SK-N-SH (cell line): ENCODE measurements around the gene UVRAG. TPM values are rescaled to one million over a fixed set of nuclear protein-coding genes. Genes with fewer than 3 reads are reported as not detected.

Source experiments
- CTCF ChIA-PET: fragments of 300-600, 350-600 bp; formaldehyde crosslinking; extraction: SDS; loops from one replicate; lab custom pipeline; 2021; lab: Yijun Ruan, JAX
- POLR2A ChIA-PET: fragments of 350-600 bp; sonication (Branson Sonifier 250); formaldehyde crosslinking; extraction: SDS; loops from one replicate; lab custom pipeline; 2020; ENCODE audit warnings: antibody characterized with exemption, inconsistent platforms; lab: Yijun Ruan, JAX
- DNase-seq: peaks from one replicate; pipeline ENCODE4 v3.0.0; 2012
- H2AFZ ChIP-seq: fragments of 200-600 bp; sonication (generic); 2 replicates; pipeline ENCODE4 v1.8.1; 2016; ENCODE audit warnings: antibody characterized with exemption, mild to moderate bottlenecking, low read depth
- H3F3A ChIP-seq: fragments of 200-600 bp; sonication (generic); replicated peaks from 2 replicates; pipeline ENCODE3; 2016; ENCODE audit warnings: antibody characterized with exemption, mild to moderate bottlenecking; ENCODE audit not compliant: insufficient read depth
- H3K27ac ChIP-seq, 2 experiments: fragments of 200-500 bp in 1 of 2; fragments of 200-600 bp in 1 of 2; sonication (Bioruptor generic) in 1 of 2; sonication (generic), shearing (Covaris generic) in 1 of 2; 2 replicates each; pipeline versions ENCODE4 v1.5.1 to v1.6.1; 2014 to 2016; ENCODE audit warnings: low read depth in 2 of 2, inconsistent platforms in 1 of 2, low read length in 1 of 2, mild to moderate bottlenecking in 1 of 2, mixed read lengths in 1 of 2
- H3K27me3 ChIP-seq: fragments of 200-600 bp; sonication (generic), shearing (Covaris generic); 2 replicates; pipeline ENCODE4 v1.6.1; 2016; ENCODE audit warnings: mixed run types; ENCODE audit not compliant: insufficient read depth
- H3K36me3 ChIP-seq, 2 experiments: fragments of 200-500 bp in 1 of 2; fragments of 200-600 bp in 1 of 2; sonication (Bioruptor generic) in 1 of 2; sonication (generic) in 1 of 2; replicated peaks in 1 of 2; 2 replicates each; pipeline versions ENCODE3 to v1.5.1; 2014 to 2016; ENCODE audit warnings: low read length in 1 of 2, mild to moderate bottlenecking in 1 of 2; ENCODE audit not compliant: insufficient read depth in 2 of 2, control insufficient read depth in 1 of 2
- H3K4me1 ChIP-seq, 2 experiments: fragments of 200-500 bp in 1 of 2; fragments of 200-600 bp in 1 of 2; sonication (Bioruptor generic) in 1 of 2; sonication (generic), shearing (Covaris generic) in 1 of 2; 2 replicates each; pipeline versions ENCODE4 v1.5.1 to v1.6.1; 2014 to 2016; ENCODE audit warnings: low read depth in 1 of 2, low read length in 1 of 2, mixed run types in 1 of 2; ENCODE audit not compliant: insufficient read depth in 2 of 2, control insufficient read depth in 1 of 2
- H3K4me2 ChIP-seq: fragments of 200-600 bp; sonication (generic), shearing (Covaris generic); 2 replicates; pipeline ENCODE4 v1.6.1; 2017; ENCODE audit warnings: mixed run types
- H3K4me3 ChIP-seq, 2 experiments: fragments of 200-500 bp in 1 of 2; fragments of 200-600 bp in 1 of 2; sonication (Bioruptor generic) in 1 of 2; sonication (generic), shearing (Covaris generic) in 1 of 2; 2 replicates each; pipeline versions ENCODE4 v1.5.1 to v1.8.1; 2014 to 2016; ENCODE audit warnings: low read depth in 2 of 2, inconsistent platforms in 1 of 2, low read length in 1 of 2, mild to moderate bottlenecking in 1 of 2, mixed read lengths in 1 of 2, moderate library complexity in 1 of 2
- H3K79me2 ChIP-seq: fragments of 200-600 bp; sonication (generic); 2 replicates; pipeline ENCODE4 v1.8.1; 2017; ENCODE audit warnings: mild to moderate bottlenecking; ENCODE audit not compliant: insufficient read depth
- H3K9ac ChIP-seq: fragments of 200-600 bp; sonication (generic); 2 replicates; pipeline ENCODE4 v1.6.1; 2017; ENCODE audit warnings: mixed run types
- H3K9me2 ChIP-seq: fragments of 200-600 bp; sonication (generic); 2 replicates; pipeline ENCODE4 v1.6.1; 2017; ENCODE audit warnings: mixed run types
- H3K9me3 ChIP-seq: fragments of 200-600 bp; sonication (generic); 2 replicates; pipeline ENCODE4 v1.6.1; 2017; ENCODE audit warnings: mixed run types, mild to moderate bottlenecking, moderate library complexity
- H4K20me1 ChIP-seq: fragments of 200-600 bp; sonication (generic); 2 replicates; pipeline ENCODE4 v1.6.1; 2017; ENCODE audit warnings: mild to moderate bottlenecking, mixed run types; ENCODE audit not compliant: insufficient read depth
- CHD2 ChIP-seq: fragments of 150-350 bp; IDR thresholded peaks from 2 replicates; pipeline ENCODE4 v1.6.1; 2018; ENCODE audit warnings: low read length; ENCODE audit not compliant: partially characterized antibody
- ELF1 ChIP-seq: IDR thresholded peaks from 2 replicates; pipeline ENCODE4 v1.4.0; 2012
- EP300 ChIP-seq, 2 experiments: IDR thresholded peaks; 2 replicates each; pipeline versions ENCODE4 v1.4.0 to v1.6.1; 2012; ENCODE audit warnings: borderline replicate concordance in 1 of 2, low read depth in 1 of 2, low read length in 1 of 2
- EZH2phosphoT487 ChIP-seq: fragments of 200-600 bp; sonication (generic); IDR thresholded peaks from 2 replicates; pipeline ENCODE4 v1.6.1; 2017; ENCODE audit warnings: low read depth, mixed run types, mild to moderate bottlenecking, antibody characterized with exemption, moderate library complexity, borderline replicate concordance
- FOSL2 ChIP-seq: IDR thresholded peaks from 2 replicates; pipeline ENCODE4 v1.4.0; 2012; ENCODE audit warnings: low read depth, mild to moderate bottlenecking, moderate library complexity, borderline replicate concordance
- FOXJ3 ChIP-seq: sonication (generic); formaldehyde crosslinking; IDR thresholded peaks from 2 replicates; pipeline ENCODE4 v1.5.1; 2020; ENCODE audit warnings: mild to moderate bottlenecking, missing genetic modification reagents
- FOXM1 ChIP-seq: IDR thresholded peaks from 2 replicates; pipeline ENCODE4 v1.4.0; 2012; ENCODE audit warnings: low read depth, mild to moderate bottlenecking
- GABPA ChIP-seq: IDR thresholded peaks from 2 replicates; pipeline ENCODE4 v1.4.0; 2012; ENCODE audit warnings: low read depth, mild to moderate bottlenecking
- MEF2A ChIP-seq: IDR thresholded peaks from 2 replicates; pipeline ENCODE4 v1.4.0; 2012; ENCODE audit warnings: low read depth, borderline replicate concordance
- MXI1 ChIP-seq: IDR thresholded peaks from 2 replicates; pipeline ENCODE4 v1.6.1; 2012; ENCODE audit warnings: mild to moderate bottlenecking, low read depth, low read length, improper control_type of control experiment
- NFIC ChIP-seq: IDR thresholded peaks from 2 replicates; pipeline ENCODE4 v1.4.0; 2012; ENCODE audit warnings: borderline replicate concordance
- NRF1 ChIP-seq: IDR thresholded peaks from 2 replicates; pipeline ENCODE4 v1.6.1; 2012; ENCODE audit warnings: low read depth, mild to moderate bottlenecking, low read length
- PBX3 ChIP-seq: IDR thresholded peaks from 2 replicates; pipeline ENCODE4; 2012
- RAD21 ChIP-seq: IDR thresholded peaks from 2 replicates; pipeline ENCODE4 v1.6.1; 2012; ENCODE audit warnings: mild to moderate bottlenecking, low read length
- RCOR1 ChIP-seq: fragments of 150-350 bp; IDR thresholded peaks from 2 replicates; pipeline ENCODE4 v1.6.1; 2017; ENCODE audit warnings: antibody characterized with exemption, low read length
- RFX5 ChIP-seq: IDR thresholded peaks from 2 replicates; pipeline ENCODE4 v1.6.1; 2012; ENCODE audit warnings: mild to moderate bottlenecking, improper control_type of control experiment, low read length
- SIN3A ChIP-seq: IDR thresholded peaks from 2 replicates; pipeline ENCODE4 v1.6.1; 2012; ENCODE audit warnings: low read depth, mild to moderate bottlenecking, low read length, moderate library complexity, borderline replicate concordance
- SMC3 ChIP-seq: IDR thresholded peaks from 2 replicates; pipeline ENCODE4 v1.6.1; 2012; ENCODE audit warnings: low read depth, low read length, improper control_type of control experiment
- TEAD4 ChIP-seq: IDR thresholded peaks from 2 replicates; pipeline ENCODE4 v1.4.0; 2012; ENCODE audit warnings: mild to moderate bottlenecking, borderline replicate concordance; ENCODE audit not compliant: insufficient read depth
- USF1 ChIP-seq: IDR thresholded peaks from 2 replicates; pipeline ENCODE4 v1.4.0; 2012; ENCODE audit warnings: low read depth, borderline replicate concordance
- YY1 ChIP-seq: IDR thresholded peaks from 2 replicates; pipeline ENCODE4 v1.4.0; 2012; ENCODE audit warnings: low read depth, mild to moderate bottlenecking
- ZBTB33 ChIP-seq: IDR thresholded peaks from 2 replicates; pipeline ENCODE4 v1.4.0; 2012; ENCODE audit warnings: low read depth, borderline replicate concordance
- WGBS: methylation state at CpG from one replicate; pipeline ENCODE4 v1.1.6; 2017; ENCODE audit warnings: low lambda C conversion rate; 5-methylcytosine and 5-hydroxymethylcytosine counted together
- polyA plus RNA-seq, 3 experiments: library from polyadenylated mRNA; depleted of rRNA; stranded (reverse); fragments of >200 nt; gene quantifications; 2 replicates each; pipeline ENCODE4 v1.2.3, GENCODE V29; 2012
- TF ChIP-seq, protein P1 (sequence below): fragments of 150-350 bp; IDR thresholded peaks from 2 replicates; pipeline ENCODE4 v1.6.1; 2017; ENCODE audit warnings: antibody characterized with exemption, low read length, low read depth, borderline replicate concordance
- TF ChIP-seq, protein P2 (sequence below): fragments of 200-600 bp; sonication (generic); IDR thresholded peaks from 2 replicates; pipeline ENCODE4 v1.6.1; 2017; ENCODE audit warnings: antibody characterized with exemption, mild to moderate bottlenecking, moderate library complexity

The UVRAG gene
- polyA plus RNA-seq, 1 of the 3 experiments (the other 2 are of a cell fraction), result 5.8 TPM

GRCh38 chr11:76025068-76025467, 210.1 kb downstream of the UVRAG start (continued):
- no peak for TF ChIP-seq USF1
- no peak for TF ChIP-seq YY1
- no peak for TF ChIP-seq GABPA
- TF ChIP-seq, protein P1, sequence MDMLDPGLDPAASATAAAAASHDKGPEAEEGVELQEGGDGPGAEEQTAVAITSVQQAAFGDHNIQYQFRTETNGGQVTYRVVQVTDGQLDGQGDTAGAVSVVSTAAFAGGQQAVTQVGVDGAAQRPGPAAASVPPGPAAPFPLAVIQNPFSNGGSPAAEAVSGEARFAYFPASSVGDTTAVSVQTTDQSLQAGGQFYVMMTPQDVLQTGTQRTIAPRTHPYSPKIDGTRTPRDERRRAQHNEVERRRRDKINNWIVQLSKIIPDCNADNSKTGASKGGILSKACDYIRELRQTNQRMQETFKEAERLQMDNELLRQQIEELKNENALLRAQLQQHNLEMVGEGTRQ, result no peak
- no peak for TF ChIP-seq SMC3
- peak; percentile 70 for TF ChIP-seq TEAD4
- peak; percentile 61; the same call in 1 of the 2 replicates for TF ChIP-seq FOXM1
- TF ChIP-seq RFX5, result no peak
- no peak for TF ChIP-seq MXI1
- TF ChIP-seq FOXJ3 (CRISPR knock-in tag), result no peak
- no peak for TF ChIP-seq RCOR1
- TF ChIP-seq RAD21, result no peak
- TF ChIP-seq, protein P2, sequence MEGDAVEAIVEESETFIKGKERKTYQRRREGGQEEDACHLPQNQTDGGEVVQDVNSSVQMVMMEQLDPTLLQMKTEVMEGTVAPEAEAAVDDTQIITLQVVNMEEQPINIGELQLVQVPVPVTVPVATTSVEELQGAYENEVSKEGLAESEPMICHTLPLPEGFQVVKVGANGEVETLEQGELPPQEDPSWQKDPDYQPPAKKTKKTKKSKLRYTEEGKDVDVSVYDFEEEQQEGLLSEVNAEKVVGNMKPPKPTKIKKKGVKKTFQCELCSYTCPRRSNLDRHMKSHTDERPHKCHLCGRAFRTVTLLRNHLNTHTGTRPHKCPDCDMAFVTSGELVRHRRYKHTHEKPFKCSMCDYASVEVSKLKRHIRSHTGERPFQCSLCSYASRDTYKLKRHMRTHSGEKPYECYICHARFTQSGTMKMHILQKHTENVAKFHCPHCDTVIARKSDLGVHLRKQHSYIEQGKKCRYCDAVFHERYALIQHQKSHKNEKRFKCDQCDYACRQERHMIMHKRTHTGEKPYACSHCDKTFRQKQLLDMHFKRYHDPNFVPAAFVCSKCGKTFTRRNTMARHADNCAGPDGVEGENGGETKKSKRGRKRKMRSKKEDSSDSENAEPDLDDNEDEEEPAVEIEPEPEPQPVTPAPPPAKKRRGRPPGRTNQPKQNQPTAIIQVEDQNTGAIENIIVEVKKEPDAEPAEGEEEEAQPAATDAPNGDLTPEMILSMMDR, result no peak
- peak; percentile 6; the same call in 1 of the 2 replicates for TF ChIP-seq FOSL2

DNA sequence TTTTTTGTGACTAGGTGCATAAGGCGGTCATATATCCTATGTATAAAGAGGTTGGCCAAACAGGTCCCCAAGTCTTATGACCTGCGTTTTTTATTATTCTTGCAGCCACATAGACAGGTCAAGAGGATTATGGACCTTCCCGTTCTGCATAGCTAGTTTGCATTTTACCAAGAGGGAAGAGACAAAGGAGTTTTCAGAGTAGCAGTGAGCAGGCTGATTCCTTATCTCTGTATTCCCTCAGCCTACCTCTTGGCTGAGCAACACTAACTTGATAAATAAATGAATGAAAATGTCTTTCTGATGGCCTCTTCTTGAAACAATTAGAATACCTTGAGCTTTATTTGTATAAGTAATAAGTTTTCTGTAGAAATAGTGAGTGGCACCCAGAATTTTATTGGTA, 210.8 kb downstream of the UVRAG start:
- Histone ChIP-seq H3K9me3 (no peaks in the 10 kb centered on the region), H3K27ac (peak overlapping the region; percentile 55 to 76; a peak in 3 of 4 replicates), H3K79me2 (no peaks in the 10 kb centered on the region), H4K20me1 (no peaks in the 10 kb centered on the region), H3K4me3 (no peak overlapping the region), H2AFZ (no peak overlapping the region), H3K36me3 (peaks cover 0 to 4% of the 10 kb centered on the region in 2 experiments), H3K9ac (no peak overlapping the region), H3K4me1 (peaks cover 15 to 19% of the 10 kb centered on the region in 2 experiments; a peak in 3 of 4 replicates), H3K9me2 (no peaks in the 10 kb centered on the region), H3F3A (peaks cover 18% of the 10 kb centered on the region), H3K4me2 (no peak overlapping the region), H3K27me3 (no peaks in the 10 kb centered on the region)
- no peak for TF ChIP-seq RCOR1
- TF ChIP-seq ELF1, result no peak
- TF ChIP-seq SIN3A, result no peak
- no peak for TF ChIP-seq PBX3
- TF ChIP-seq TEAD4, result no peak
- TF ChIP-seq ZBTB33, result no peak
- TF ChIP-seq RAD21, result no peak
- TF ChIP-seq NFIC, result no peak
- TF ChIP-seq FOXJ3 (CRISPR knock-in tag), result no peak
- no peak for TF ChIP-seq FOSL2
- TF ChIP-seq MEF2A, result no peak
- no peak for TF ChIP-seq FOXM1
- no peak for TF ChIP-seq CHD2
- TF ChIP-seq YY1, result no peak
- no peak for TF ChIP-seq SMC3
- no peak for TF ChIP-seq EP300 (IDR thresholded peaks at IDR 0.05; ENCODE audit: borderline replicate concordance in 1 of 2, low read depth in 1 of 2, low read length in 1 of 2)
- no peak for TF ChIP-seq NRF1
- no peak for TF ChIP-seq EZH2phosphoT487
- ChIA-PET POLR2A (no interaction called here), CTCF (interaction anchor here (1.6 kb wide), 1 partner anchor 8 kb away, joined by 4 read pairs; no protein-coding TSS in a partner anchor)
- no peak for DNase-seq
- 97% methylated on average over 3 of the region's 3 CpGs for WGBS
